ENCODE measurements around the gene CALML5.

Gene CALML5

DNA sequence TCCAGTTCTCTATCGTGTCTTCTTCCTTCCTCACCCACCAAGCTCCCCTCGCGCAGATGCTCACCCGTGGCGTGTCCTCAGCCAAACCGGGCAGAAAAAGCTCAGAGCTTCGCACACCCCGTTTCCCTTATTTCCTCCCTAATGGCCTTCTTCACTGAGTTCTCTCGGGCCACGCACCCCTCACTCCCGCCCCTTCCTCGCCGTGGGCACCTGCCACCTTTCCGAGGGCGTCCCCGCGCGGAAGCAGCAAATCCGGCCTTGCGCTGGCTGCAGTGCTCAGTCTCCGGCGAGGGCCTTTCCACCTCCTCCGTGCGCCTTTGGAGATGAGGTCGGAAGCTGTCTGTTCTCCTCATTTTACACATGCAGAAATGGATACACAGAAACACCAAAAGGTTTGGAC, 13.0 kb upstream of the CALML5 start:
- H3K4me3 ChIP-seq (ENCODE audit: low read length): no peak overlapping the region
- no peaks in the 10 kb centered on the region for H3K79me2 ChIP-seq (ENCODE audit: low read length)
- no peaks in the 10 kb centered on the region for H4K20me1 ChIP-seq (ENCODE audit: insufficient read depth, low read length)
- no peak overlapping the region for H2AFZ ChIP-seq (ENCODE audit: low read depth, low read length)
- H3K4me2 ChIP-seq (ENCODE audit: low read length): no peak overlapping the region
- TF ChIP-seq, protein P1, sequence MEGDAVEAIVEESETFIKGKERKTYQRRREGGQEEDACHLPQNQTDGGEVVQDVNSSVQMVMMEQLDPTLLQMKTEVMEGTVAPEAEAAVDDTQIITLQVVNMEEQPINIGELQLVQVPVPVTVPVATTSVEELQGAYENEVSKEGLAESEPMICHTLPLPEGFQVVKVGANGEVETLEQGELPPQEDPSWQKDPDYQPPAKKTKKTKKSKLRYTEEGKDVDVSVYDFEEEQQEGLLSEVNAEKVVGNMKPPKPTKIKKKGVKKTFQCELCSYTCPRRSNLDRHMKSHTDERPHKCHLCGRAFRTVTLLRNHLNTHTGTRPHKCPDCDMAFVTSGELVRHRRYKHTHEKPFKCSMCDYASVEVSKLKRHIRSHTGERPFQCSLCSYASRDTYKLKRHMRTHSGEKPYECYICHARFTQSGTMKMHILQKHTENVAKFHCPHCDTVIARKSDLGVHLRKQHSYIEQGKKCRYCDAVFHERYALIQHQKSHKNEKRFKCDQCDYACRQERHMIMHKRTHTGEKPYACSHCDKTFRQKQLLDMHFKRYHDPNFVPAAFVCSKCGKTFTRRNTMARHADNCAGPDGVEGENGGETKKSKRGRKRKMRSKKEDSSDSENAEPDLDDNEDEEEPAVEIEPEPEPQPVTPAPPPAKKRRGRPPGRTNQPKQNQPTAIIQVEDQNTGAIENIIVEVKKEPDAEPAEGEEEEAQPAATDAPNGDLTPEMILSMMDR (IDR thresholded peaks at IDR 0.05; ENCODE audit: low read depth, low read length): no peak
- TF ChIP-seq EZH2phosphoT487 (IDR thresholded peaks at IDR 0.05; ENCODE audit: low read depth): no peak
- H3K27me3 ChIP-seq (ENCODE audit: low read depth, low read length): no peaks in the 10 kb centered on the region
- H3K9me3 ChIP-seq (ENCODE audit: insufficient read depth, low read length): no peaks in the 10 kb centered on the region
- H3K36me3 ChIP-seq (replicated peaks; ENCODE audit: low read depth, low read length): no peaks in the 10 kb centered on the region
- no peaks in the 10 kb centered on the region for H3K4me1 ChIP-seq (ENCODE audit: low read length)
- H3K9ac ChIP-seq (ENCODE audit: low read length): no peak overlapping the region
- no peak overlapping the region for H3K27ac ChIP-seq (ENCODE audit: low read length)

DNA sequence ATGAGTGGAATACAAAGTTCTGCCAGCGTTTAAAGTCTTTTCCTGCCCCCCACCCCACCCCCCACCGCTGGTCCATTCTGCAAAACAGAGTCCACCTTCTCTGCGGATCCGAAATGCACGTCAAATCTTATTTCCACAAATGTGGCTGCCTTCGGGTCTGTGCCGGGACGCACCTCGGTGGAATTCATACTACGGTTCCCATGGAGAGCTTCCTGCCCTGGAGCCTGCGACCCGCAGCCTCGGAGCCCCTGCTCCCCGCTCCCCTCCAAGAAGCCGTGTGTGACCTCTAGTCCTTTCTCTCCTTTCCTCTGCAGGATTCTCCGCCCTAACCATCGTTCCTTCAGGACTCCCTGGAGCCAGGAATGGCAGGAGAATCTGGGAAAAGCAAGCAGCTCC, 12.5 kb upstream of the CALML5 start:
- no peak overlapping the region for H3K4me2 ChIP-seq (ENCODE audit: low read length)
- no peaks in the 10 kb centered on the region for H3K27me3 ChIP-seq (ENCODE audit: low read depth, low read length)
- no peak overlapping the region for H2AFZ ChIP-seq (ENCODE audit: low read depth, low read length)
- H3K9me3 ChIP-seq (ENCODE audit: insufficient read depth, low read length): no peaks in the 10 kb centered on the region
- no peak overlapping the region for H3K27ac ChIP-seq (ENCODE audit: low read length)
- no peaks in the 10 kb centered on the region for H4K20me1 ChIP-seq (ENCODE audit: insufficient read depth, low read length)
- H3K4me3 ChIP-seq (ENCODE audit: low read length): no peak overlapping the region
- no peak overlapping the region for H3K9ac ChIP-seq (ENCODE audit: low read length)
- H3K4me1 ChIP-seq (ENCODE audit: low read length): no peaks in the 10 kb centered on the region
- H3K36me3 ChIP-seq (replicated peaks; ENCODE audit: low read depth, low read length): no peaks in the 10 kb centered on the region
- H3K79me2 ChIP-seq (ENCODE audit: low read length): no peaks in the 10 kb centered on the region
- no peak for TF ChIP-seq EZH2phosphoT487 (IDR thresholded peaks at IDR 0.05; ENCODE audit: low read depth)
- TF ChIP-seq, protein P1 (IDR thresholded peaks at IDR 0.05; ENCODE audit: low read depth, low read length): no peak

DNA sequence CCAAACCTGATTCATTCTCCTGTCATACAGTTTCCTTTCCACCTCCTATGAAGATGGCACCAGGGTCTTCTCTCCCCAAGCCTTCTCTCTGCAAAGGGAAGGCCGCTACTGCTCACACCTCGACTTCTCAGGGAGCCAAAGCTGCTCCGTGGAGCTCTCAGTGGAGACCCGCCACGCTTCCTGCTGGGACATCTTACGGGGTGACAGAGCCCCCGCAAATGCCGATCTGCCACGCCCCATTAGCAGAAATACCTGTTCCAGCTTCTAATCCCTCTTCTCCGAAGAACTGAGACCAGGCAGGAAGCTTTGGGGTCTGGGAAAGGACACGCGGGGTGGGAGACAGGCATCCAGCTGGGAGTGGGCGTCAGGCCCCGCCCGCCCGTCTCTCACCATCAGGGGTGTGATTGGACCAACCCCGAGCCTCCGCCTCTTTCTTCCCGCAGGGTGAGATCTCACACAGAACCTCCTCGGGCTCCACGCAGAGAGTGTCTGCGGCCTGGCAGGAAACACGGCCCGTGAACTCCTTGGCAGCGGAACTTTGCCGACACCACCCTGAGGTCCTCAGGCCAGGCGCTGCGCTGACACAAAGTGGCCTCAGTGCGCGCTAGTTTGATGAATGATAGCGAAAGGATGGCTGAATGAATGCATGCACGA, 12.0 kb upstream of the CALML5 start:
- H2AFZ ChIP-seq (ENCODE audit: low read depth, low read length): no peak overlapping the region
- H3K4me1 ChIP-seq (ENCODE audit: low read length): no peaks in the 10 kb centered on the region
- H3K79me2 ChIP-seq (ENCODE audit: low read length): no peaks in the 10 kb centered on the region
- H3K4me3 ChIP-seq (ENCODE audit: low read length): no peak overlapping the region
- no peak overlapping the region for H3K4me2 ChIP-seq (ENCODE audit: low read length)
- H3K9ac ChIP-seq (ENCODE audit: low read length): no peak overlapping the region
- no peaks in the 10 kb centered on the region for H3K36me3 ChIP-seq (replicated peaks; ENCODE audit: low read depth, low read length)
- no peak overlapping the region for H3K27ac ChIP-seq (ENCODE audit: low read length)
- H4K20me1 ChIP-seq (ENCODE audit: insufficient read depth, low read length): no peaks in the 10 kb centered on the region
- TF ChIP-seq, protein P1 (IDR thresholded peaks at IDR 0.05; ENCODE audit: low read depth, low read length): no peak
- no peak for TF ChIP-seq EZH2phosphoT487 (IDR thresholded peaks at IDR 0.05; ENCODE audit: low read depth)
- H3K9me3 ChIP-seq (ENCODE audit: insufficient read depth, low read length): no peaks in the 10 kb centered on the region
- H3K27me3 ChIP-seq (ENCODE audit: low read depth, low read length): no peaks in the 10 kb centered on the region

DNA sequence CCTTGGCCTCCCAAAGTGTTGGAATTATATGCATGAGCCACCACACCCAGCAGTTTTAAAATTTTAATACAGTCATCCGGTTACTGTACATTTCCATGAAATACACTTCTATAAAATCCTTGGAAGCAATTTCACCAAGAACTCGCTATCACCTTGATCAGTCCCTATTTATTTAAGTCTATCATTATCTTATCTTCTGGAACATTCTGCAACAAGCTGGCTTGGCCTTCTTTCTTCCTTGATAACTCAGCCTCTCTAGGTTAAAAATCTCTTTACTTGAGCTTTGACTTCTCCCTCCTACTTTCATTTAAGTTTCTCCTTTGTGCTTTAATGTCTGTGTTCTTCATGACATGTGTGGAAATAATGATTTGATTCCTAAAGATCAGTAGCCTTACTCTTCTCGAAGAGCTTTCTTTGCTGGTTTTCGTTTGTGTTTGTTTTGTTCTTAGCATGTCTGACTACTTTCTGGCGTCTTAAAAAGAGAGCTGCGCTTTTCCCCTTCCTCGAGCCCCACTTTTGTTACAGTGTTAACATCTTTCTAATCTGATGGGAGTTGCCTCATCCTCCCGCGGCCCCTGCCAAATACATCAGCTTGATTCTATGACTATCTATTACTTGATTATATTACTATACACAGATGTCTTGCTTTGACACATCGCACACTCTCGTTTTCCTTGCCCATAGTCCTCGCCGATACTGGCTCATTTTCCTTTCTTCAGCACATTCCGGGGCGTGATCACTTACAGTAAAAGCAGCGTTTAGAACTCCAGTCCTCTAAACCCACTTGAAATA, 11.1 kb upstream of the CALML5 start:
- Histone ChIP-seq H3K79me2 (ENCODE audit: low read length) (no peaks in the 10 kb centered on the region), H3K36me3 (replicated peaks; ENCODE audit: low read depth, low read length) (no peaks in the 10 kb centered on the region), H2AFZ (ENCODE audit: low read depth, low read length) (no peak overlapping the region), H3K4me2 (ENCODE audit: low read length) (no peak overlapping the region), H4K20me1 (ENCODE audit: insufficient read depth, low read length) (no peaks in the 10 kb centered on the region), H3K4me3 (ENCODE audit: low read length) (no peak overlapping the region), H3K27me3 (ENCODE audit: low read depth, low read length) (no peaks in the 10 kb centered on the region), H3K4me1 (ENCODE audit: low read length) (no peaks in the 10 kb centered on the region), H3K9ac (ENCODE audit: low read length) (no peak overlapping the region), H3K27ac (ENCODE audit: low read length) (no peak overlapping the region), H3K9me3 (ENCODE audit: insufficient read depth, low read length) (no peaks in the 10 kb centered on the region)
- TF ChIP-seq, protein P1 (IDR thresholded peaks at IDR 0.05; ENCODE audit: low read depth, low read length): no peak
- no peak for TF ChIP-seq EZH2phosphoT487 (IDR thresholded peaks at IDR 0.05; ENCODE audit: low read depth)
